ENCODE measurements around the gene THAP8. TPM values are rescaled to one million over a fixed set of nuclear protein-coding genes. Genes with fewer than 3 reads are reported as not detected.

Gene THAP8
- polyA plus RNA-seq, 1 donor = 9.1 TPM

DNA sequence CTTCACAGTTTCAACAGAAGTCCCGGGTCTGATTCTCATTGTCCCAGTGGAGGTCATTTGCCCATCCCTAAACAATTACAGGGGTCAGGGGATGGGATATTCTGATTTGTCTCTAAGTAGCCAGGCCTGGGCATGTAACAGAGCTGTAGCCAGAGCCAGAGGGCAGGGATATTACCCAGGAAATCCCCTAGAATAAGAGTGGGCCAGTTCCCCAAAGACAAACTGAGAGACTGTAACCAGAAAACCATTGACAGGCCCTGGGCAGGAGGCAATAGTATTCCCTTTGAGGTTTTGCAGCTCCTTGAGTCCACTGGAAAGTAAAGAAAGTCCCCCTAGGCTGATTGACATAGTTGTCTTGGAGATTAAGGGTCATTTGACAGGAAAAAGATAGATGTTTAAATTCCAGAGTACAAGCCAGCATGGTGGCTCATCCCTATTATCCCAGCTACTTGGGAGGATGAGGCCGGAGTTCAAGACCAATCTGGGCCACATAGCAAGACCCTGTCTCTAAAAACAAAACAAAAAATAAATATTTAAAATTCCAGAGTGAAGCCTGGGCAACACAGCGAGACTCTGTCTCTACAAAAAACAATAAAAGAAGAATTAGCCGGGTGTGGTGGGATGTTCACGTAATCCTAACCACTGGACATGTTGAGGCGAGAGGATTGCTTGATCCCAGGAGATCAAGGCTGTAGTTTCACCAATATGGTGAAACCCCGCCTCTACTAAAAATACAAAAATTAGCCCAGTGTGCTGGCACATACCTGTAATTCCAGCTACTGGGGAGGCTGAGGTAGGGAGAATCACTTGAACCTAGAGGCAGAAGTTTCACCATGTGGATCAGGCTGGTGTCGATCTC lies 60.9 kb downstream of the THAP8 start:
- H3K36me3 ChIP-seq (ENCODE audit: control insufficient read depth, insufficient read depth, low read length) = peaks cover 6% of the 10 kb centered on the region
- H3K9me3 ChIP-seq (ENCODE audit: control insufficient read depth, low read depth, low read length) = no peaks in the 10 kb centered on the region
- DNase-seq = no peak
- H3K27me3 ChIP-seq (ENCODE audit: control insufficient read depth, insufficient read depth, low read length) = peaks cover 11% of the 10 kb centered on the region
- peaks cover 12% of the 10 kb centered on the region for H3K4me1 ChIP-seq (ENCODE audit: control insufficient read depth, insufficient read depth, low read length)
- H3K4me3 ChIP-seq (ENCODE audit: low read length) = no peak overlapping the region
- WGBS (ENCODE audit: insufficient coverage, low lambda C conversion rate) = no CpG with 5 or more reads among the region's 8 CpGs
- H3K27ac ChIP-seq (ENCODE audit: low read length) = no peak overlapping the region

DNA sequence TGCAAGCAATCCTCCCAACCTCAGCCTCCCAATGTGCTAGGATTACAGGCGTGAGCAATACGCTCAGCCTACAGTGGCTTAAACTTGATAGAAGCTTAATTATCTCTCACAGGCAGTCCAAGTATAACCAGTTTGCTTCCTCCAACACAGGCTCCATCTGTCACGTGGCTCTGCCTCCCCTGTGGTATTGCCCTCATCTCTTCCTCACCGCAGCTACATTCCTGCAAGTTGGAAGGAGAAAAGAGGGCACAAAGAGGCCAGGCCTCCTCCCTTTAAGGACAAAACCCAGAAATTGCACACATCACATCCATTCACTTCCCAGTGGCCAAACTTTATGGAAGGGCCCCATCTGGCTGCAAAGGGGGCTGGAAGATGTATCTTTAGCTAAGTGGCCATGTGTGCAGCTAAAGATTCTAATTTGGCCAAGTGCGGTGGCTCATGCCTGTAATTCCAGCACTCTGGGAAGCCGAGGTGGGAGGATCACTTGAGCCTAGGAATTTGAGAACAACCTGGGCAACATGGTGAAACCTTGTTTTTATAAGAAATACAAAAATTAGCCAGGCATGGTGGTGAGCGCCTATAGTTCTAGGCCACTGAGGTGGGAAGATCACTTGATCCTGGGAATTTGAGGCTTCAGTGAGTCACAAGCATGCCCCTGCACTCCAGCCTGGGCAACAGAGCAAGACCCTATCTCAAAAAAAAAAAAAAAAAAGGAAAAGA lies 62.2 kb downstream of the THAP8 start:
- Histone ChIP-seq H3K4me1 (ENCODE audit: control insufficient read depth, insufficient read depth, low read length) (peaks cover 12% of the 10 kb centered on the region), H3K4me3 (ENCODE audit: low read length) (no peak overlapping the region), H3K27me3 (ENCODE audit: control insufficient read depth, insufficient read depth, low read length) (peaks cover 22% of the 10 kb centered on the region), H3K27ac (ENCODE audit: low read length) (no peak overlapping the region), H3K36me3 (ENCODE audit: control insufficient read depth, insufficient read depth, low read length) (no peaks in the 10 kb centered on the region), H3K9me3 (ENCODE audit: control insufficient read depth, low read depth, low read length) (no peaks in the 10 kb centered on the region)
- DNase-seq = no peak
- WGBS (ENCODE audit: insufficient coverage, low lambda C conversion rate) = 100% methylated on average over 1 of the region's 7 CpGs

DNA sequence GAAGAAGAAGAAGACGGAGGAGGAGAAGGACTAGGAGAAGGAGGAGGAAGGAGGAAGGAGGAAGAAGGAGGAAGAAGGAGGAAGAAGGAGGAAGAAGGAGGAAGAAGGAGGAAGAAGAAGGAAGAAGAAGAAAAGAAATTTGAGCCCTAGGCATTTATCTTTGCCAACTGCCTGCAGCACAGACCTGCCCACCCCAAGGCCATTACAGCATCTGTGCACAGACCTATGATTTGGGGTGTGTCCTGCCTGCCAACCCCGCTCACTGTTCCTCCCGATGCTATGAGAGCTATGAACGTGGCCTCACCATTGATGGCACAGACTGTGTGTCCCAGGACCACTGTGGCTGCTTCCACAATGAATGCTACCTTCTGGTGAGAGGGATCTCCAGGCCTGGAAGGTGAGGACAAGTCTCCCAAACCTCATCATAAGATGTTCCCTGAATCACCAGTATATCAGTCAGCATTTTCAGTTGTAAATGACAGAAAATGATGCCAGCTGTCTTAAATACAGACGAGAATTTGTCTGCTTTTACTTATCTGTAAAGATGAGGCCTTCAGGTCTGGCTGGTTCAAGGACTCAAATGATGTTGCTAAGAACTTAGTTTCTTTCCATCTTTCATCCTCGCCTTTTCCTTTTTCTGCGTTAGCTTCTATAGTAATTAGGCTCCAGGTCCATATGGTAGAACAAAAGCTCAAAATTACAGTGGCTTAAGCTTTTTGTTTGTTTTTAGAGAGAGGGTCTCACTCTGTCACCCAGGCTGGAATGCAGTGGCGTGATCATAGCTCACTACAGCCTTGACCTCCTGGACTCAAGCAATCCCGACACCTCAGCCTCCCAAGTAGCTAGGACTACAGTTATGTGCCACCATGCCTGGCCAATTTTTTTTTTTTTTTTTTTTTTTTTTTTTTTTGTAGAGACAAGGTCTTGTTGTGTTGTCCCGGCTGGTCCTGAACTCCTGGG lies 63.0 kb downstream of the THAP8 start:
- no peak overlapping the region for H3K4me3 ChIP-seq (ENCODE audit: low read length)
- H3K27me3 ChIP-seq (ENCODE audit: control insufficient read depth, insufficient read depth, low read length) = peaks cover 31% of the 10 kb centered on the region
- no peaks in the 10 kb centered on the region for H3K36me3 ChIP-seq (ENCODE audit: control insufficient read depth, insufficient read depth, low read length)
- peaks cover 7% of the 10 kb centered on the region for H3K4me1 ChIP-seq (ENCODE audit: control insufficient read depth, insufficient read depth, low read length)
- H3K27ac ChIP-seq (ENCODE audit: low read length) = no peak overlapping the region
- 88% methylated on average over 3 of the region's 10 CpGs for WGBS (ENCODE audit: insufficient coverage, low lambda C conversion rate)
- no peaks in the 10 kb centered on the region for H3K9me3 ChIP-seq (ENCODE audit: control insufficient read depth, low read depth, low read length)
- DNase-seq = no peak

DNA sequence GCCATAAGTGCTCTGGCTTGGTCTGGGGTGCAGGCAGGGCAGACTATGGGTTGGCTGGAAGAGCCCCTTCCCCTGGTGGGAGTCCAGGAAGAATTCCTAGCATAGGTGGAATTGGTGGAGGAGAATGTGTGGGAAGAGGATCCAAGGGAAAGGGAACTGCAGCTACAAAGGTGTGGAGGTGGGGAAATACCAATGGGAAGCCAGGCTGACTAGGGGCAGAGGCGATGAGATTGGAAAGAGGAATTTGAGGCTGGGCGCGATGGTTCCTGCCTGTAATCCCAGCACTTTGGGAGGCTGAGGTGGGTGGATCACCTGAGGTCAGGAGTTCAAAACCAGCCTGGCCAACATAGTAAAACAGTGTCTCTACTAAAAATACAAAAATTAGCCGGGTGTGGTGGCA lies 63.9 kb downstream of the THAP8 start:
- 93% methylated on average over 3 of the region's 4 CpGs for WGBS (ENCODE audit: insufficient coverage, low lambda C conversion rate)
- Histone ChIP-seq H3K27ac (ENCODE audit: low read length) (no peak overlapping the region), H3K27me3 (ENCODE audit: control insufficient read depth, insufficient read depth, low read length) (peaks cover 40% of the 10 kb centered on the region), H3K4me3 (ENCODE audit: low read length) (no peak overlapping the region), H3K36me3 (ENCODE audit: control insufficient read depth, insufficient read depth, low read length) (no peaks in the 10 kb centered on the region), H3K9me3 (ENCODE audit: control insufficient read depth, low read depth, low read length) (no peaks in the 10 kb centered on the region), H3K4me1 (ENCODE audit: control insufficient read depth, insufficient read depth, low read length) (peaks cover 4% of the 10 kb centered on the region)
- DNase-seq = no peak

DNA sequence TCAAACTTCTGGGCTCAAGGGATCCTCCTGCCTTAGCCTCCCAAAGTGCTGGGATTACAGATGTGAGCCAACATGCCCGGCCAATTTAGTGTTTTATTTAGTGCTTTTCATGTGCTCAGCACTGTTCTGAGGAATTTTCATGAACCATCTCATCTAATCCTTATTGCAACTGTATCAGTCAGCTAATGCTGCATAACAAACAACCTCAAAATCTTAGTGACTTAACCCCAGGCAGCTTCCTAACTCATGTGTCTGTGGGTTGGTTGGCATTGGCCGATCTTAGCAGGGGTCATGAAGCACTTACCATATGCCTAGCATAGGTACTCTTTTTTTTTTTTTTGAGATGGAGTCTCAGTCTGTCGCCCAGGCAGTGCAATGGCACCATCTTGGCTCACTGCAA lies 65.3 kb downstream of the THAP8 start:
- Histone ChIP-seq H3K9me3 (ENCODE audit: control insufficient read depth, low read depth, low read length) (no peaks in the 10 kb centered on the region), H3K4me1 (ENCODE audit: control insufficient read depth, insufficient read depth, low read length) (no peaks in the 10 kb centered on the region), H3K27me3 (ENCODE audit: control insufficient read depth, insufficient read depth, low read length) (peaks cover 47% of the 10 kb centered on the region), H3K27ac (ENCODE audit: low read length) (no peak overlapping the region), H3K36me3 (ENCODE audit: control insufficient read depth, insufficient read depth, low read length) (no peaks in the 10 kb centered on the region), H3K4me3 (ENCODE audit: low read length) (no peak overlapping the region)
- WGBS (ENCODE audit: insufficient coverage, low lambda C conversion rate) = no CpG with 5 or more reads among the region's 3 CpGs
- DNase-seq = no peak

DNA sequence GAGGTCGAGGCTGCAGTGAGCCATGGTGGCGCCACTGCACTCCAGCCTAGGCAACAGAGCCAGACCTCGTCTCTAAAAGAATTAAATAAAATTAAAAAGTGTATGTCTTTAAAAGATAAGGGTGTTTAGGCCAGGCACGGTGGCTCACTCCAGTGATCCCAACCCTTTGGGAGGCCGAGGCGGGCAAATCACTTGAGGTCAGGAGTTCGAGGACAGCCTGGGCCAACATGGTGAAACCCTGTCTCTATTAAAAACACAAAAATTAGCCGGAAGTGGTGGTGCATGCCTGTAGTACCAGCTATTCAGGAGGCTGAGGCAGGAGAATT lies 66.6 kb downstream of the THAP8 start:
- WGBS (ENCODE audit: insufficient coverage, low lambda C conversion rate) = 60% methylated on average over 1 of the region's 8 CpGs
- Histone ChIP-seq H3K9me3 (ENCODE audit: control insufficient read depth, low read depth, low read length) (no peaks in the 10 kb centered on the region), H3K27me3 (ENCODE audit: control insufficient read depth, insufficient read depth, low read length) (peaks cover 50% of the 10 kb centered on the region), H3K4me3 (ENCODE audit: low read length) (no peak overlapping the region), H3K36me3 (ENCODE audit: control insufficient read depth, insufficient read depth, low read length) (no peaks in the 10 kb centered on the region), H3K4me1 (ENCODE audit: control insufficient read depth, insufficient read depth, low read length) (no peaks in the 10 kb centered on the region), H3K27ac (ENCODE audit: low read length) (no peak overlapping the region)
- DNase-seq = no peak

DNA sequence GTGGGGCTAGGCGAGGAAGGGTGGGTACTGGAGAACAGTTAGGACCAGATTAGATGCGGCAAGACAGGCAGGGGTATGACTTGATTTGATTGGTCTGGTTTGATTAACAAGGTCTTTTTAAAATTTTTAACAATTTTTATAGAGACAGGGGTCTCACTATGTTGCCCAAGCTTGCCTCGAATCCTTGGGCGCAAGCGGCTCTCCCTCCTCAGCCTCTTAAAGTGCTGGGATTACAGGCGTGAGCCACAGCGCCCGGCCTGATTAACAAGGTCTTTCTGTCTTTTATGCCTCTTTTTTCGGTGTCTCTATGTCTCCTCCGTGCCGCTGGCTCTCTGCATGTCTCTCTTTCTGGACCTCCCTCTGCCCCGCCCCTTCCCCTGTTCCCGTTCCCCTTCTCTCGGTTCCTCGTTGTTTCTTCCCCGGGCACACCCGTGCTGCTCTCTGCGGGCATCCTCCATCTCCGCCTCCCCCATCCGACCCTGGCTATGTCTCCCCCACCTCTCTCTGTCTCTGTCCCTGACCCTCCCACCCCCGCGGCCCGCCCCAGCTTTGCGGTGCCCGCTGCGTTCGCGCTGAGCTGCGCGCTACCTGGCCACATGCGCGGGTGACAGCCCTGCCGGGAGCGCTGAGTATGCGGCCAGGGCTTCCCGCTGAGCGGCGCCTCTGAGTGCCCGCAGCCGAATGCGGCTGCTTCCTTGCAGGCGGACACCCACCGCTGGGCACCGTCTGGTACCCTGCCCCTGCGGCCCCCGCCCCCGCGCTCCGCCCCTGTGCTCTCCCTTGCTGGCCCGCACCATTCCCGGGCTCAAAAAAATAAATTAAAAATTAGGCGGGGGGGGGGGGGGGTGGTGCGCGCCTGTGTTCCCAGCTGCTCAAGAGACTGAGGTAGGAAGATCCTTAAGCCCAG lies 67.2 kb downstream of the THAP8 start:
- no peaks in the 10 kb centered on the region for H3K9me3 ChIP-seq (ENCODE audit: control insufficient read depth, low read depth, low read length)
- H3K4me3 ChIP-seq (ENCODE audit: low read length) = no peak overlapping the region
- peaks cover 50% of the 10 kb centered on the region for H3K27me3 ChIP-seq (ENCODE audit: control insufficient read depth, insufficient read depth, low read length)
- no CpG with 5 or more reads among the region's 54 CpGs for WGBS (ENCODE audit: insufficient coverage, low lambda C conversion rate)
- no peak for DNase-seq
- no peak overlapping the region for H3K27ac ChIP-seq (ENCODE audit: low read length)
- H3K4me1 ChIP-seq (ENCODE audit: control insufficient read depth, insufficient read depth, low read length) = no peaks in the 10 kb centered on the region
- no peaks in the 10 kb centered on the region for H3K36me3 ChIP-seq (ENCODE audit: control insufficient read depth, insufficient read depth, low read length)

DNA sequence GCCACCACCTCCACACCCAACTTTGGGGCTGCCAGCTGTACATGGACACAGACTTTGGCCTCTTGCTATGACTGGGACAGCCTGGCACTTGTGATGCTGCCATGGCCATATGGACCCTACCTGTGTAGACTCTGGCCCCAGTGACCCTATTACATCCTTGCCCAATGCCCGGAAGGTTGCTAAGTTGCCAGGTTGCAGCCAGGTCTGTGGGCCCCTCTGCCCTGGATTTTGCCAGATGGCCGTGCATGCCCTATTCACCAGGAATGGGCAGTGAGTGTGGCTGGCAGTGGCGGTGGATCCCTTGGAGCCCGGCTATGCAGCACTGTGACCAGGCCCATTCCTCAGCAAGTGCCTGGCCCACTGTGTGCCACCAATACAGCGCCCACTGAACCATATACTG lies 68.0 kb downstream of the THAP8 start:
- WGBS (ENCODE audit: insufficient coverage, low lambda C conversion rate) = no CpG with 5 or more reads among the region's 5 CpGs
- Histone ChIP-seq H3K27ac (ENCODE audit: low read length) (no peak overlapping the region), H3K9me3 (ENCODE audit: control insufficient read depth, low read depth, low read length) (no peaks in the 10 kb centered on the region), H3K36me3 (ENCODE audit: control insufficient read depth, insufficient read depth, low read length) (no peaks in the 10 kb centered on the region), H3K4me1 (ENCODE audit: control insufficient read depth, insufficient read depth, low read length) (no peaks in the 10 kb centered on the region), H3K4me3 (ENCODE audit: low read length) (no peak overlapping the region), H3K27me3 (ENCODE audit: control insufficient read depth, insufficient read depth, low read length) (peaks cover 50% of the 10 kb centered on the region)
- DNase-seq = no peak

Measured in large intestine (tissue), 3 donors.